Measurements from ENCODE around the gene RPS19. TPM values are rescaled to one million over a fixed set of nuclear protein-coding genes. Genes with fewer than 3 reads are reported as not detected.

The RPS19 gene
- total and polyA plus RNA-seq, 10 of the 15 experiments (the other 5 are each of a cell fraction or from before 2014, with no cell fraction given) = 2,615 to 5,578 (median 4,127) TPM

- Histone ChIP-seq H3K9me3 (replicated peaks; ENCODE audit: control insufficient read depth, insufficient read depth, low read length) (no peaks in the 10 kb centered on the region), H4K20me1 (ENCODE audit: control insufficient read depth, insufficient read depth) (peaks cover 6% of the 10 kb centered on the region; the same call in 1 of the 2 replicates), H3K27me3 (replicated peaks in 1 of 2; ENCODE audit: control insufficient read depth in 2 of 2, insufficient read depth in 2 of 2, low read length in 1 of 2) (no peaks in the 10 kb centered on the region; a peak in 2 of 4 replicates), H3K9ac (ENCODE audit: control insufficient read depth, insufficient read depth, low read length) (no peak overlapping the region), H3K27ac (ENCODE audit: control insufficient read depth, insufficient read depth) (no peak overlapping the region), H3K4me1 (ENCODE audit: control insufficient read depth, insufficient read depth, low read length) (no peaks in the 10 kb centered on the region), H3K79me2 (ENCODE audit: control insufficient read depth, insufficient read depth, low read length) (no peaks in the 10 kb centered on the region), H3K36me3 (ENCODE audit: control insufficient read depth in 2 of 2, insufficient read depth in 2 of 2, low read length in 1 of 2) (peaks cover 13 to 28% of the 10 kb centered on the region in 2 experiments; a peak in 3 of 4 replicates), H3K4me3 (no peak overlapping the region), H3K4me2 (ENCODE audit: control insufficient read depth, insufficient read depth) (no peak overlapping the region), H2AFZ (ENCODE audit: control insufficient read depth, low read depth, low read length) (no peak overlapping the region)
- SMC1A ChIA-PET (ENCODE audit: uncharacterized antibody, unreplicated experiment) = interaction anchor here (1.0 kb wide), 1 partner anchor 20 kb away, joined by 3 read pairs; no protein-coding TSS in a partner anchor
- intact Hi-C loops (cut with micrococcal nuclease; ENCODE audit: unreplicated experiment) = no loop called here
- DNase-seq (ENCODE audit: low read depth, low spot score) (no peak), FAIRE-seq (no peak), ATAC-seq (no peak)
- RAD21 ChIA-PET (ENCODE audit: unreplicated experiment) = no interaction called here
- in situ Hi-C loops (cut with MboI) = no loop called here
- CTCF ChIA-PET = no interaction called here
- 82% methylated on average over 22 of the region's 25 CpGs for WGBS (ENCODE audit: insufficient coverage, insufficient replicate concordance, low lambda C conversion rate, missing lambda C conversion rate)
- no TSS peak for BruUV-seq (replicated peaks)
- POLR2A ChIA-PET = no interaction called here
- no peak for TF ChIP-seq GABPA (IDR thresholded peaks at IDR 0.05; ENCODE audit: low read depth)
- no peak for TF ChIP-seq ATF3 (IDR thresholded peaks at IDR 0.05; ENCODE audit: borderline replicate concordance, extremely low read depth, low read depth, low read length)
- TF ChIP-seq POLR2A (IDR thresholded peaks at IDR 0.05; ENCODE audit: low read depth, low read length) = peak; percentile 54; the same call in 1 of the 2 replicates
These were observed 48.0 kb downstream of the RPS19 start for GRCh38 chr19:41907994-41908615.

GRCh38 chr19:41908724-41909464 is 48.8 kb downstream of the RPS19 start:
- CTCF ChIA-PET = no interaction called here
- POLR2A ChIA-PET = no interaction called here
- BruUV-seq (replicated peaks) = no TSS peak

More at GRCh38 chr19:41908724-41909464, 48.8 kb downstream of the RPS19 start:
- RAD21 ChIA-PET (ENCODE audit: unreplicated experiment) = no interaction called here
- SMC1A ChIA-PET (ENCODE audit: uncharacterized antibody, unreplicated experiment) = interaction anchor here (1.0 kb wide), 1 partner anchor 21 kb away, joined by 3 read pairs; no protein-coding TSS in a partner anchor
- Histone ChIP-seq H3K36me3 (ENCODE audit: control insufficient read depth in 2 of 2, insufficient read depth in 2 of 2, low read length in 1 of 2) (peaks cover 11 to 21% of the 10 kb centered on the region in 2 experiments; a peak in 3 of 4 replicates), H4K20me1 (ENCODE audit: control insufficient read depth, insufficient read depth) (peaks cover 6% of the 10 kb centered on the region; the same call in 1 of the 2 replicates), H3K27me3 (replicated peaks in 1 of 2; ENCODE audit: control insufficient read depth in 2 of 2, insufficient read depth in 2 of 2, low read length in 1 of 2) (no peaks in the 10 kb centered on the region; a peak in 2 of 4 replicates), H3K4me1 (ENCODE audit: control insufficient read depth, insufficient read depth, low read length) (no peaks in the 10 kb centered on the region), H3K79me2 (ENCODE audit: control insufficient read depth, insufficient read depth, low read length) (no peaks in the 10 kb centered on the region), H3K27ac (ENCODE audit: control insufficient read depth, insufficient read depth) (no peak overlapping the region), H2AFZ (ENCODE audit: control insufficient read depth, low read depth, low read length) (no peak overlapping the region), H3K9ac (ENCODE audit: control insufficient read depth, insufficient read depth, low read length) (no peak overlapping the region), H3K4me2 (ENCODE audit: control insufficient read depth, insufficient read depth) (no peak overlapping the region), H3K9me3 (replicated peaks; ENCODE audit: control insufficient read depth, insufficient read depth, low read length) (no peaks in the 10 kb centered on the region), H3K4me3 (no peak overlapping the region)
- DNase-seq (ENCODE audit: low read depth, low spot score) = no peak
- ATAC-seq = no peak
- peak; percentile 49; the same call in 1 of the 2 replicates for TF ChIP-seq POLR2AphosphoS5 (IDR thresholded peaks at IDR 0.05; ENCODE audit: low read length)
- TF ChIP-seq RAD21 (IDR thresholded peaks at IDR 0.05; ENCODE audit: insufficient read depth, low read depth, low read length) = no peak
- 81% methylated on average over 11 of the region's 11 CpGs for WGBS (ENCODE audit: insufficient coverage, insufficient replicate concordance, low lambda C conversion rate, missing lambda C conversion rate)
- intact Hi-C loops (cut with micrococcal nuclease; ENCODE audit: unreplicated experiment) (no loop called here), in situ Hi-C loops (cut with MboI) (no loop called here)
- FAIRE-seq = no peak

Data from GM12878 (cell line).